Liver (tissue), 9 donors: ENCODE measurements around the gene KSR2. TPM values are rescaled to one million over a fixed set of nuclear protein-coding genes. Genes with fewer than 3 reads are reported as not detected.

Source experiments
- DNase-seq: peaks from one replicate; pipeline ENCODE4 v3.0.0-alpha.2; 2017; ENCODE audit warnings: low spot score
- H3K27ac ChIP-seq, 2 donors: one replicate each; pipeline ENCODE4 v1.7.0; 2013; ENCODE audit warnings: inconsistent platforms in 2 of 2, low read length in 2 of 2, control low read depth in 1 of 2, low read depth in 1 of 2, mild to moderate bottlenecking in 1 of 2
- H3K27me3 ChIP-seq, 4 donors: one replicate each; pipeline versions ENCODE4 v1.6.1 to v1.7.0; 2013; ENCODE audit warnings: low read length in 3 of 4, inconsistent platforms in 1 of 4, mild to moderate bottlenecking in 1 of 4, moderate library complexity in 1 of 4; ENCODE audit not compliant: control insufficient read depth in 4 of 4, insufficient read depth in 4 of 4
- H3K36me3 ChIP-seq, 4 donors: one replicate each; pipeline versions ENCODE4 v1.6.1 to v1.7.0; 2013; ENCODE audit warnings: low read length in 3 of 4, mild to moderate bottlenecking in 3 of 4, low read depth in 1 of 4, moderate library complexity in 1 of 4; ENCODE audit not compliant: control insufficient read depth in 4 of 4, insufficient read depth in 3 of 4
- H3K4me1 ChIP-seq, 4 donors: one replicate each; pipeline versions ENCODE4 v1.6.1 to v1.7.0; 2013; ENCODE audit warnings: low read length in 3 of 4, mild to moderate bottlenecking in 3 of 4, moderate library complexity in 1 of 4; ENCODE audit not compliant: control insufficient read depth in 4 of 4, insufficient read depth in 4 of 4
- H3K4me3 ChIP-seq, 3 donors: one replicate each; pipeline versions ENCODE4 v1.6.1 to v1.7.0; 2013; ENCODE audit warnings: low read length in 3 of 3, control low read depth in 1 of 3, low read depth in 1 of 3, mild to moderate bottlenecking in 1 of 3
- H3K9ac ChIP-seq, 2 donors: one replicate each; pipeline ENCODE4 v1.7.0; 2013; ENCODE audit warnings: low read length in 2 of 2, mild to moderate bottlenecking in 2 of 2, moderate library complexity in 2 of 2, control low read depth in 1 of 2, low read depth in 1 of 2
- H3K9me3 ChIP-seq, 4 donors: one replicate each; pipeline versions ENCODE4 v1.6.1 to v1.7.0; 2013; ENCODE audit warnings: low read length in 3 of 4; ENCODE audit not compliant: control insufficient read depth in 4 of 4
- ATF3 ChIP-seq: IDR thresholded peaks from 2 replicates; pipeline ENCODE4 v1.6.1; 2016; ENCODE audit warnings: antibody characterized with exemption
- CTCF ChIP-seq: fragments of 150-350 bp; IDR thresholded peaks from 2 replicates; pipeline ENCODE4 v1.5.1; 2017; ENCODE audit warnings: improper control_type of control experiment, low read depth, low read length; ENCODE audit not compliant: missing input control
- EGR1 ChIP-seq, 2 donors: IDR thresholded peaks; 2 replicates each; pipeline ENCODE4 v1.6.1; 2016 to 2018; ENCODE audit warnings: antibody characterized with exemption in 2 of 2, low read depth in 2 of 2
- FOXA1 ChIP-seq: IDR thresholded peaks from 2 replicates; pipeline ENCODE4 v1.6.1; 2016; ENCODE audit warnings: antibody characterized with exemption
- FOXA2 ChIP-seq: IDR thresholded peaks from 2 replicates; pipeline ENCODE4 v1.6.1; 2016; ENCODE audit warnings: antibody characterized with exemption
- GABPA ChIP-seq, 2 donors: IDR thresholded peaks in 1 of 2; conservative IDR thresholded peaks in 1 of 2; 2 replicates each; pipeline ENCODE4 v1.6.1; 2016; ENCODE audit warnings: antibody characterized with exemption in 2 of 2, mild to moderate bottlenecking in 1 of 2, moderate library complexity in 1 of 2
- HNF4A ChIP-seq, 2 donors: conservative IDR thresholded peaks; 2 replicates each; pipeline ENCODE4 v1.6.1; 2016; ENCODE audit warnings: antibody characterized with exemption in 2 of 2, mild to moderate bottlenecking in 2 of 2
- JUND ChIP-seq, 2 donors: IDR thresholded peaks; 2 replicates each; pipeline ENCODE4 v1.6.1; 2016; ENCODE audit warnings: antibody characterized with exemption in 2 of 2
- MAX ChIP-seq: IDR thresholded peaks from 2 replicates; pipeline ENCODE4 v1.6.1; 2016; ENCODE audit warnings: antibody characterized with exemption
- NR2F2 ChIP-seq: IDR thresholded peaks from 2 replicates; pipeline ENCODE4 v1.6.1; 2016; ENCODE audit warnings: antibody characterized with exemption
- RAD21 ChIP-seq, 2 donors: IDR thresholded peaks; 2 replicates each; pipeline ENCODE4 v1.6.1; 2016; ENCODE audit warnings: antibody characterized with exemption in 2 of 2, mild to moderate bottlenecking in 2 of 2
- REST ChIP-seq: IDR thresholded peaks from 2 replicates; pipeline ENCODE4 v1.6.1; 2016; ENCODE audit warnings: antibody characterized with exemption, mild to moderate bottlenecking
- RXRA ChIP-seq, 2 donors: IDR thresholded peaks; 2 replicates each; pipeline ENCODE4 v1.6.1; 2017 to 2018; ENCODE audit warnings: antibody characterized with exemption in 2 of 2, mild to moderate bottlenecking in 1 of 2
- SP1 ChIP-seq: IDR thresholded peaks from 2 replicates; pipeline ENCODE4 v1.6.1; 2018; ENCODE audit warnings: antibody characterized with exemption, mild to moderate bottlenecking
- TAF1 ChIP-seq: conservative IDR thresholded peaks from 2 replicates; pipeline ENCODE4 v1.6.1; 2016; ENCODE audit warnings: antibody characterized with exemption, mild to moderate bottlenecking
- YY1 ChIP-seq: IDR thresholded peaks from 2 replicates; pipeline ENCODE4 v1.6.1; 2016; ENCODE audit warnings: antibody characterized with exemption, mild to moderate bottlenecking
- ZBTB33 ChIP-seq: IDR thresholded peaks from 2 replicates; pipeline ENCODE4 v1.6.1; 2016; ENCODE audit warnings: antibody characterized with exemption
- WGBS: extraction: QIAGEN DNeasy Blood & Tissue Kit; methylation state at CpG from one replicate; pipeline ENCODE4 v1.1.7; 2013; 5-methylcytosine and 5-hydroxymethylcytosine counted together
- polyA plus RNA-seq, 2 donors: library from polyadenylated mRNA; stranded (reverse) in 1 of 2; unstranded in 1 of 2; fragments of 200-250 nt in 1 of 2; fragments of >200 nt in 1 of 2; fragmentation: Nextera tagmentation in 1 of 2; extraction: Ambion mirVana in 1 of 2; gene quantifications; one replicate each; pipeline versions ENCODE4 v1.2.1 to v1.2.3, GENCODE V29; 2013 to 2015
- total RNA-seq, 2 donors: library from RNA; depleted of rRNA; stranded (reverse); fragments of >200 nt; gene quantifications; one replicate each; pipeline ENCODE4 v1.2.3, GENCODE V29; 2014
- donor health status: healthy.
- donor health status: healthy.
- donor health status: healthy.
- donor health status: healthy.
- donor health status: healthy.

KSR2 gene
- total and polyA plus RNA-seq, 4 donors: under 0.01 to 0.02 (median under 0.01) TPM; not detected in 1

GRCh38 chr12:117483501-117483900, 485.3 kb downstream of the KSR2 start:
- TF ChIP-seq GABPA (IDR thresholded peaks at IDR 0.05 in 1 of 2, conservative IDR thresholded peaks at IDR 0.05 in 1 of 2) (no peak), ZBTB33 (no peak), MAX (no peak), TAF1 (no peak), CTCF (no peak), RAD21 (IDR thresholded peaks at IDR 0.05) (no peak), EGR1 (IDR thresholded peaks at IDR 0.05; ENCODE audit: low read depth in 2 of 2) (no peak), HNF4A (conservative IDR thresholded peaks at IDR 0.05) (no peak), SP1 (no peak), JUND (IDR thresholded peaks at IDR 0.05) (no peak), ATF3 (no peak), RXRA (IDR thresholded peaks at IDR 0.05) (no peak), REST (no peak), FOXA2 (no peak), YY1 (no peak), FOXA1 (no peak), NR2F2 (no peak)
- Histone ChIP-seq H3K9me3 (peaks cover 0 to 6% (median 2%) of the 10 kb centered on the region in 4 donors), H3K27me3 (no peaks in the 10 kb centered on the region), H3K4me1 (no peaks in the 10 kb centered on the region), H3K27ac (no peak overlapping the region), H3K4me3 (no peak overlapping the region), H3K9ac (no peak overlapping the region), H3K36me3 (no peaks in the 10 kb centered on the region)
- no peak for DNase-seq
- WGBS: 91% methylated on average over 5 of the region's 5 CpGs

- Histone ChIP-seq H3K4me3 (no peak overlapping the region), H3K27ac (no peak overlapping the region), H3K27me3 (no peaks in the 10 kb centered on the region), H3K4me1 (no peaks in the 10 kb centered on the region), H3K9ac (no peak overlapping the region), H3K9me3 (peaks cover 0 to 6% (median 2%) of the 10 kb centered on the region in 4 donors), H3K36me3 (no peaks in the 10 kb centered on the region)
- no peak for DNase-seq
- 93% methylated on average over 1 of the region's 1 CpG for WGBS
- TF ChIP-seq REST (no peak), HNF4A (conservative IDR thresholded peaks at IDR 0.05) (no peak), JUND (IDR thresholded peaks at IDR 0.05) (no peak), TAF1 (no peak), CTCF (no peak), GABPA (IDR thresholded peaks at IDR 0.05 in 1 of 2, conservative IDR thresholded peaks at IDR 0.05 in 1 of 2) (no peak)
Measured at GRCh38 chr12:117481470-117481869, 487.3 kb downstream of the KSR2 start.
